Activated CD8-positive, alpha-beta T cell treated with anti-CD3 and anti-CD28 coated beads, Interleukin-2, amount 10 ng/mL, durations not matched to agents 7 days and 5 days (primary cell): ENCODE data around the gene TMEM232. TPM values are rescaled to one million over a fixed set of nuclear protein-coding genes. Genes with fewer than 3 reads are reported as not detected.

Experiments used
- ATAC-seq: fragments of 150-1000 bp; cut with Tn5 transposase; one replicate; pipeline ENCODE4 v1.10.0; 2021; ENCODE audit warnings: moderate library complexity
- CTCF ChIA-PET: fragments of 350-600 bp; sonication (Branson Sonifier 250); formaldehyde crosslinking; loops from one replicate; lab custom pipeline; 2021; ENCODE audit warnings: antibody characterized with exemption; lab: Charles Lee
- POLR2A ChIA-PET: fragments of 350-600 bp; sonication (Branson Sonifier 250); formaldehyde crosslinking; loops from one replicate; lab custom pipeline; 2021; ENCODE audit warnings: antibody characterized with exemption; lab: Charles Lee
- DNase-seq: peaks from one replicate; pipeline ENCODE4 v3.0.0-alpha.2; 2020
- H3K27ac Mint-ChIP-seq: one replicate; pipeline ENCODE4 v1.8.0; 2021; ENCODE audit warnings: mild to moderate bottlenecking, mixed read lengths
- H3K27me3 Mint-ChIP-seq: one replicate; pipeline ENCODE4 v1.8.0; 2021; ENCODE audit warnings: low read depth, mixed read lengths
- H3K36me3 Mint-ChIP-seq: one replicate; pipeline ENCODE4 v1.8.0; 2021; ENCODE audit warnings: low read depth, mixed read lengths
- H3K4me1 Mint-ChIP-seq: one replicate; pipeline ENCODE4 v1.8.0; 2021; ENCODE audit warnings: low read depth, mixed read lengths
- H3K4me3 Mint-ChIP-seq: one replicate; pipeline ENCODE4 v1.8.0; 2021; ENCODE audit warnings: mild to moderate bottlenecking, mixed read lengths
- H3K9me3 Mint-ChIP-seq: one replicate; pipeline ENCODE4 v1.8.0; 2022; ENCODE audit warnings: mixed read lengths; ENCODE audit not compliant: insufficient read depth
- total RNA-seq, 2 experiments: library from RNA; stranded (reverse); gene quantifications; one replicate each; pipeline ENCODE4 v1.2.3, GENCODE V29; 2021

Gene TMEM232
- total RNA-seq, 2 experiments from 2014 or later, result 0.26 to 0.47 TPM

DNA sequence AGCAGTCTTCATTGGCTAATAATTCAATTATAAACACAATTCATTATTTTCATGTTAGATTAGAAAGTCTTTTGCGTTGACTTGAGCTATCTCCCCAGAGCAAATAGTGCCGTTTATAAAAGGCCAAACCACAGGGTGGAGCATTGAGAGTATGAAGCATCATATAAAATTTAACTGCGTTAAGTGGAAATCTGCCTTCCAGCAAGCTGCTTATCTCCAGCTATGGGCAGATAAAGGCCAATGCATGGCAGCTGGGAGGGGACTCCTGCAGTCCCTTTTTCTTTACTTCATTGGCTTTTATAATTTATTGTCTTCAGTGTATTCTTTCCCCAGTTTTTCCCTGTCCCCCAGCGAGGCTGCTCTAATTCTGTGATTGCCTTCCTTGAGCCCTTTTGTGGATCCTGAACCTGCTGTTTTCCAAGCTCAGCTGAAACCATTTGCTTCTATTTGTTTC lies 113.7 kb downstream of the TMEM232 start:
- ChIA-PET CTCF (no interaction called here), POLR2A (no interaction called here)
- ATAC-seq (no peak), DNase-seq (no peak)
- Mint-ChIP-seq H3K4me3 (no peak overlapping the region), H3K27ac (no peak overlapping the region), H3K36me3 (no peaks in the 10 kb centered on the region), H3K9me3 (peaks cover 5% of the 10 kb centered on the region), H3K27me3 (peaks cover 2% of the 10 kb centered on the region), H3K4me1 (no peaks in the 10 kb centered on the region)

DNA sequence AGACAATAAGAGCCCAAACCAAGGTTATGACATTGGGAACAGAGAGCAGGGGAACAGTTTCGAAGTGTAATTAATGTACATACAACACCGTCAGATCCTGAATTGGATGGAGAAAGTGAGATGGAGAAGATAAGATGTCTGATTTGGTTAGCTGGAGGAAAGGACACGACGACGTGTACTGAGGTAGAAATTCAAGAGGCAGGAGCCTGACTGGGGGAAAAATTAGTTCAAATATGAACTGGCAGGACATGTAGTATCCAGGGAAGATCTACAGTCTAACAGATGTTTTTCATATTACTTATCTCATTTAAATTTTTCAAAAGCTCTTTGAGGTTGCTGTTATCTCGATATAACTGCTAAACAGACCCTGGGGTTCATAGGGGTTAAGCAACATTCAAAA lies 114.7 kb downstream of the TMEM232 start:
- Mint-ChIP-seq H3K4me3 (no peak overlapping the region), H3K36me3 (no peaks in the 10 kb centered on the region), H3K4me1 (no peaks in the 10 kb centered on the region), H3K27me3 (peaks cover 2% of the 10 kb centered on the region), H3K27ac (no peak overlapping the region), H3K9me3 (peaks cover 5% of the 10 kb centered on the region)
- no peak for DNase-seq
- POLR2A ChIA-PET, result no interaction called here
- CTCF ChIA-PET, result no interaction called here
- no peak for ATAC-seq

- H3K27ac Mint-ChIP-seq, result no peak overlapping the region
- POLR2A ChIA-PET, result no interaction called here
- CTCF ChIA-PET, result no interaction called here
- DNase-seq (no peak), ATAC-seq (no peak)
- no peaks in the 10 kb centered on the region for H3K27me3 Mint-ChIP-seq
- no peak overlapping the region for H3K4me3 Mint-ChIP-seq
- H3K9me3 Mint-ChIP-seq, result no peaks in the 10 kb centered on the region
- H3K4me1 Mint-ChIP-seq, result no peaks in the 10 kb centered on the region
- H3K36me3 Mint-ChIP-seq, result no peaks in the 10 kb centered on the region
Observed at GRCh38 chr5:110594866-110595265, 131.6 kb downstream of the TMEM232 start.

DNA sequence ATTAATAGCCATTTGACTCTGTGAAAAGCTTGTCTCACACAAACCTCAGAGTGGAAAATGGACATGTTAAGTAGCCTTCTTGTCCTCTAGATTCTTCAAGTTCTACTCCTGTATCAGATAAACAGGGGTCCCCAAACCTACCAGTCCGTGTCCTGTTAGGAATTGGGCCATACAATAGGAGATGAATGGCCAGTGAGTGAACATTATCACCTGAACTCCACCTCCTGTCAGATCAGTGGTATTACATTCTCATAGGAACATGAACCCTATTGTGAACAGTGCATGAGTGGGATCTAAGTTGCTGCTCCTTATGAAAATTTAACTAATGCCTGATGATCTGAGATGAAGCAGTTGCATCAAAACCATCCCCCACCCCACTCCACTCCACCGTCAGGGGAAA lies 136.3 kb downstream of the TMEM232 start:
- POLR2A ChIA-PET, result no interaction called here
- Mint-ChIP-seq H3K27ac (no peak overlapping the region), H3K9me3 (no peaks in the 10 kb centered on the region), H3K4me1 (no peaks in the 10 kb centered on the region), H3K36me3 (no peaks in the 10 kb centered on the region), H3K27me3 (no peaks in the 10 kb centered on the region), H3K4me3 (no peak overlapping the region)
- CTCF ChIA-PET, result interaction anchor here (0.6 to 1.5 kb wide), 3 partner anchors 19 to 1626 kb away, joined by 3 to 4 read pairs (median 4); no protein-coding TSS in a partner anchor
- ATAC-seq, result no peak
- no peak for DNase-seq

GRCh38 chr5:110588286-110588980 lies 138.0 kb downstream of the TMEM232 start:
- no peak overlapping the region for H3K27ac Mint-ChIP-seq
- POLR2A ChIA-PET, result no interaction called here
- H3K9me3 Mint-ChIP-seq, result no peaks in the 10 kb centered on the region
- ATAC-seq, result no peak
- H3K36me3 Mint-ChIP-seq, result no peaks in the 10 kb centered on the region
- CTCF ChIA-PET, result interaction anchor here (1.5 kb wide), 1 partner anchor 17 kb away, joined by 4 read pairs; no protein-coding TSS in a partner anchor
- no peak for DNase-seq
- no peaks in the 10 kb centered on the region for H3K27me3 Mint-ChIP-seq
- no peak overlapping the region for H3K4me3 Mint-ChIP-seq
- no peaks in the 10 kb centered on the region for H3K4me1 Mint-ChIP-seq

GRCh38 chr5:110580625-110581024 lies 145.8 kb downstream of the TMEM232 start:
- H3K36me3 Mint-ChIP-seq, result no peaks in the 10 kb centered on the region
- ChIA-PET POLR2A (no interaction called here), CTCF (no interaction called here)
- no peak overlapping the region for H3K4me3 Mint-ChIP-seq
- no peaks in the 10 kb centered on the region for H3K27me3 Mint-ChIP-seq
- DNase-seq (no peak), ATAC-seq (no peak)
- no peak overlapping the region for H3K27ac Mint-ChIP-seq
- no peaks in the 10 kb centered on the region for H3K9me3 Mint-ChIP-seq
- H3K4me1 Mint-ChIP-seq, result no peaks in the 10 kb centered on the region

DNA sequence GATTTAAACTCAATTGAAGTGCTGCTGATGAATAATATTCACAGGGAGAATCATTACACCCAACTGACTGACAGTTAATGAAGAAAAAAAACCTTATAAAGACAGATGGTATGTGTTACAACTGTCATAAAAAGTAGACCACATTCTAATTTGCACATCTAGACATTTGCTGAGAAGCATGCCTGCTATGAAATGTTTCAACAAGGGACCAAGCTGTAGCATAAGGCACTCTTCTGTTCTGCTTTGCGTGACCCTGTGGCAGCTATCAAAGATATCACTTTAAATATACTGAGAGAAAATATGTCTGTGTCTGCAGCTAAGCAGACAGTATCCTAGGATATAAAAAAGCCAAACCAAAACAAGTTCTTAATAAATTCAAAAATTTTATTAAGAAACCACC lies 153.7 kb downstream of the TMEM232 start:
- Mint-ChIP-seq H3K27me3 (no peaks in the 10 kb centered on the region), H3K4me1 (no peaks in the 10 kb centered on the region), H3K27ac (no peak overlapping the region), H3K4me3 (no peak overlapping the region), H3K9me3 (no peaks in the 10 kb centered on the region), H3K36me3 (no peaks in the 10 kb centered on the region)
- no peak for ATAC-seq
- DNase-seq, result no peak
- ChIA-PET CTCF (no interaction called here), POLR2A (interaction anchor here (0.6 kb wide), 1 partner anchor 1579 kb away, joined by 3 read pairs; no protein-coding TSS in a partner anchor)

DNA sequence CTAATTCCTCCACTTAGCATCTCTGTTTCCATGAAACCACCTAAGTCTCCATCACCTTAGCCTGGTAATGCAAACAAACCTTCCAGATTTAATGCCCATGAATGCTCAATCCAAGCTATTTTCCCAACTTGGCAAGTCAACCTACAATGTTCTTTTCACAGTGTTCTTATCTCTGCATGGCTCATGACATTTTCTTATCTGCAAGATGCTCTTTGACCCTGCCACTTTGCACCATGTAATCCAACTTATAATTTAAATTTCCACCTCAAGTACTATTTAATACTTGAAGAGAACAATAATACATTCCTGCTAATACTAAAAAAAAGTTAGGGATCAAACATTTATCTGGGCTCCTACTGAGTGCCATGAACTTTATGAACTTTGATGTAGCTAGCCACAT lies 164.3 kb downstream of the TMEM232 start:
- DNase-seq (no peak), ATAC-seq (no peak)
- Mint-ChIP-seq H3K4me1 (no peaks in the 10 kb centered on the region), H3K9me3 (no peaks in the 10 kb centered on the region), H3K27me3 (no peaks in the 10 kb centered on the region), H3K27ac (no peak overlapping the region), H3K4me3 (no peak overlapping the region), H3K36me3 (no peaks in the 10 kb centered on the region)
- CTCF ChIA-PET, result no interaction called here
- POLR2A ChIA-PET, result no interaction called here

- ChIA-PET CTCF (no interaction called here), POLR2A (interaction anchor here (0.6 kb wide), 1 partner anchor 758 kb away, joined by 3 read pairs; no protein-coding TSS in a partner anchor)
- H3K36me3 Mint-ChIP-seq, result no peaks in the 10 kb centered on the region
- no peaks in the 10 kb centered on the region for H3K4me1 Mint-ChIP-seq
- H3K27me3 Mint-ChIP-seq, result no peaks in the 10 kb centered on the region
- no peak overlapping the region for H3K4me3 Mint-ChIP-seq
- H3K9me3 Mint-ChIP-seq, result no peaks in the 10 kb centered on the region
- ATAC-seq, result no peak
- H3K27ac Mint-ChIP-seq, result no peak overlapping the region
- DNase-seq, result no peak
Observed at GRCh38 chr5:110561510-110561909, 165.0 kb downstream of the TMEM232 start.

GRCh38 chr5:110549301-110549700 lies 177.2 kb downstream of the TMEM232 start:
- no peaks in the 10 kb centered on the region for H3K4me1 Mint-ChIP-seq
- ChIA-PET POLR2A (no interaction called here), CTCF (no interaction called here)
- no peaks in the 10 kb centered on the region for H3K36me3 Mint-ChIP-seq
- no peak for ATAC-seq
- H3K27ac Mint-ChIP-seq, result no peak overlapping the region
- no peaks in the 10 kb centered on the region for H3K27me3 Mint-ChIP-seq
- no peak for DNase-seq
- H3K9me3 Mint-ChIP-seq, result no peaks in the 10 kb centered on the region
- no peak overlapping the region for H3K4me3 Mint-ChIP-seq

DNA sequence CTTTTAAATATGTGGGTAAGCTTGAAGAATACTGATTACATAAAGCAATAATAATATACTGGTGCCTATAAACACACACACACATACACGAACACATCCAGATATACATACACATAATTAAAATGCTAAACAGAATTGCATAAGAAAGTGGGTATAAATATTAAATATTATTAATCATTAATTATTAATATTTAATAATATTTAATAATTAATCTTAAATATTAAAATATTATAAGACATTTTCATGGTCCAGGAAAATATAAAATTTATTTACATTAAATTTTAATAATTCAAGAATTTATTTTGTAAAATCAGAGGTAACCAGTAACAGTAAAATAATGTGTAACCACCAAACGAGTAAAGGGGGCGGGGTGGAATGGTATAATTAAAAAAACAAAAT lies 178.3 kb downstream of the TMEM232 start:
- ATAC-seq (no peak), DNase-seq (no peak)
- no peaks in the 10 kb centered on the region for H3K36me3 Mint-ChIP-seq
- no peaks in the 10 kb centered on the region for H3K4me1 Mint-ChIP-seq
- ChIA-PET POLR2A (no interaction called here), CTCF (no interaction called here)
- no peaks in the 10 kb centered on the region for H3K27me3 Mint-ChIP-seq
- no peak overlapping the region for H3K4me3 Mint-ChIP-seq
- no peak overlapping the region for H3K27ac Mint-ChIP-seq
- H3K9me3 Mint-ChIP-seq, result no peaks in the 10 kb centered on the region

DNA sequence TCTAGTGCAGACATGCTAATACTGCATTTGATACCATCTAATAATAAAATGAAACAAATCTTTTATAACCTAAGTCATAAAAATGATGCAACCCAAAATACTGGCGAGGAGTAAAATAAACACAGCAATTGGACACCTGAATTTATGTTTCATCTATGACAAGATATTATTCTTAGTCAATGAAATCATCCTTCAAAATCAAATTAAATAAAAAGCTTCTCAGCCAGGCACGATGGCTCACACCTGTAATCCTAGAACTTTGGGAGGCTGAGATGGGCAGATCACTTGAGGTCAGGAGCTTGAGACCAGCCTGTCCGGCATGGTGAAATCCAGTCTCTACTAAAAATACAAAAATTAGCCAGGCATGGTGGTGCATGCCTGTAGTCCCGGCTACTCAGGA lies 179.0 kb downstream of the TMEM232 start:
- ChIA-PET POLR2A (no interaction called here), CTCF (no interaction called here)
- H3K36me3 Mint-ChIP-seq, result no peaks in the 10 kb centered on the region
- ATAC-seq (no peak), DNase-seq (no peak)
- H3K9me3 Mint-ChIP-seq, result no peaks in the 10 kb centered on the region
- H3K4me1 Mint-ChIP-seq, result no peaks in the 10 kb centered on the region
- H3K27me3 Mint-ChIP-seq, result no peaks in the 10 kb centered on the region
- H3K4me3 Mint-ChIP-seq, result no peak overlapping the region
- H3K27ac Mint-ChIP-seq, result no peak overlapping the region
